ENCODE results near the gene SPATA21. TPM values are rescaled to one million over a fixed set of nuclear protein-coding genes. Genes with fewer than 3 reads are reported as not detected.

SPATA21 gene
- total and polyA plus RNA-seq, 12 donors, result 0.13 to 3.1 (median 0.16) TPM; not detected in 8

DNA sequence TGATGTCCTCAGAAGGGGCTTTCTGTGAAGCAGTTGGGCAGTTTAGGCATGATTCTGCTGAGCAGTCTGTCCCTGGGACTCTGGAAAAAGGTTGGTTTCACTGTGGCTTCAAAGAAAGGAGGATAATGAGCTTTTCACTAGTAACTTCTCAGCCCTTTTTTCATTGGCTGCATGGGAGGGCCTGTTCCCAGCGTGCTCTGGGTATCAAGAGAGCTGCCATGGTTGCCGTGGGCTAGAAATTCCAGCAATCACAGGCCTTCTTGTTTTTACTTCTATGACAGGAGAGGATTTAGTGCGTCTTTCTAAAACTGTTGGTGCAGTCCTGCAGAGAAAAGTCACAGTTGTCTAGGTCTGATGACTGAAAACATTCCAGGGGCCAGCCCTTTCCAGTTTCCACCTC, 63.0 kb downstream of the SPATA21 start:
- WGBS, 4 donors, result 66 to 79% (median 71%) methylated on average over 3 of the region's 3 CpGs
- intact Hi-C loops (cut with DNase I), result no loop called here
- Histone ChIP-seq H3K27ac (peak overlapping the region in 1 of 5 donors; percentile 18), H3K27me3 (no peaks in the 10 kb centered on the region), H3K9me3 (replicated peaks in 1 of 3) (no peaks in the 10 kb centered on the region), H3K4me1 (replicated peaks in 1 of 2) (peaks cover 21 to 80% of the 10 kb centered on the region in 2 donors), H3K36me3 (replicated peaks in 1 of 2) (no peaks in the 10 kb centered on the region), H3K4me3 (no peak overlapping the region)
- no peak for TF ChIP-seq POLR2A (IDR thresholded peaks at IDR 0.05)
- TF ChIP-seq, protein P1, sequence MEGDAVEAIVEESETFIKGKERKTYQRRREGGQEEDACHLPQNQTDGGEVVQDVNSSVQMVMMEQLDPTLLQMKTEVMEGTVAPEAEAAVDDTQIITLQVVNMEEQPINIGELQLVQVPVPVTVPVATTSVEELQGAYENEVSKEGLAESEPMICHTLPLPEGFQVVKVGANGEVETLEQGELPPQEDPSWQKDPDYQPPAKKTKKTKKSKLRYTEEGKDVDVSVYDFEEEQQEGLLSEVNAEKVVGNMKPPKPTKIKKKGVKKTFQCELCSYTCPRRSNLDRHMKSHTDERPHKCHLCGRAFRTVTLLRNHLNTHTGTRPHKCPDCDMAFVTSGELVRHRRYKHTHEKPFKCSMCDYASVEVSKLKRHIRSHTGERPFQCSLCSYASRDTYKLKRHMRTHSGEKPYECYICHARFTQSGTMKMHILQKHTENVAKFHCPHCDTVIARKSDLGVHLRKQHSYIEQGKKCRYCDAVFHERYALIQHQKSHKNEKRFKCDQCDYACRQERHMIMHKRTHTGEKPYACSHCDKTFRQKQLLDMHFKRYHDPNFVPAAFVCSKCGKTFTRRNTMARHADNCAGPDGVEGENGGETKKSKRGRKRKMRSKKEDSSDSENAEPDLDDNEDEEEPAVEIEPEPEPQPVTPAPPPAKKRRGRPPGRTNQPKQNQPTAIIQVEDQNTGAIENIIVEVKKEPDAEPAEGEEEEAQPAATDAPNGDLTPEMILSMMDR (IDR thresholded peaks at IDR 0.05), result no peak
- no peak for DNase-seq

DNA sequence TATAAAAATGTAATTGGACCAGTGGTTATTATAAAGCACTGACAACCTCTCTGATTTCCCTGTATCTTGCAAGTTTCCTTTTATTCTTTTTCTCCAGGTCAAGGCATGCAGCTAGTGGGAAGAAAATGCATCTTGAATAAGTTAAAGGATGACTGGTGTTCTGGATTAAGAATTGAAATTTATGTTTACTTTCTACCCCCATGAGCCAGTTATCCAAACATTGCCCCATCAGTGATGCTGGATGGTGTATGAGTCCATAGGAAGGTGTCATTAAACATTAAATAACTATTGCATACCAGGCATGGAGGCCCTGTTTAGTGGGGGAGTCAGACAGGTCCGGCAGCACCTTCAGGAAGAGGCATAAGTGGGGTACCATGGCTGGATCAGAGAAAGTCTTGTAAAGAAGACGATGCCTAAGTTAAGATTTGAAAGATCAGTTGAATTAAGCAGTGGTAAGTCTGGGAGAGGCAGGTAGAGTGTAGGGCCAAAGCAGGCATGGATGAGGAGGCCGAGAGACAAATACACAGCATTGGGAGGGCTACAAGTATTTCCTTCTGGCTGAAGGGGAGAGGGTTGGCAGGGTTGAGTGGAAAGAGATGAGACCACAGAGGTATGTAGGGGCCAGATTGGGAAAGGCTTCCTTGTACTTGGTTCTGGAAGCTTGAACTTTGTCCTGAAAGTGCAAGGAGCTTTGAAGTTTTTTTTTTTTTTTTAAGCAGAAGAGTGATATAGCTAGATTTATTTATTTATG, 64.5 kb downstream of the SPATA21 start:
- Histone ChIP-seq H3K4me1 (replicated peaks in 1 of 2) (peaks cover 26 to 83% of the 10 kb centered on the region in 2 donors), H3K36me3 (replicated peaks in 1 of 2) (no peaks in the 10 kb centered on the region), H3K27me3 (no peaks in the 10 kb centered on the region), H3K9me3 (replicated peaks in 1 of 3) (no peaks in the 10 kb centered on the region), H3K4me3 (no peak overlapping the region), H3K27ac (no peak overlapping the region)
- DNase-seq, result no peak
- WGBS, 4 donors, result 85 to 92% (median 89%) methylated on average over 3 of the region's 3 CpGs
- TF ChIP-seq, protein P1 (IDR thresholded peaks at IDR 0.05), result no peak
- TF ChIP-seq POLR2A (IDR thresholded peaks at IDR 0.05), result no peak
- intact Hi-C loops (cut with DNase I), result no loop called here

DNA sequence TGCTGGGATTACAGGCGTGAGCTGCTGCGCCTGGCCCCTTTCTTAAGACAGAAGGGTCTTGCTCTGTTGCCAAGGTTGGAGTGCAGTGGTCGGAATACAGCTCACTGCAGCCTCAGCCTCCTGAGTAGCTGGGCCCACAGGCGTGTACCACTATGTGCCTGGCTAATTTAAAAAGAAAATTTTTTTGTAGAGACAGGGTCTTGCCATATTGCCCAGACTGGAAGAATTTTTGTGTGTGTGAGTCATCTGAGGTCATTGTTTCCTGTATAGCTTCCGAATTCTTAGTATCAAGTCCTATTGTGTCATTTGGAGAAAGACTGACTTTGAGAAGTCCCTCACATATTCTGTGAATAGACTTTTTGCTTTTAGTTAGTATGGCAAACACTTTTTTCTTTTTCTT, 65.5 kb downstream of the SPATA21 start:
- H3K4me1 ChIP-seq (replicated peaks in 1 of 2), result peaks cover 20 to 73% of the 10 kb centered on the region in 2 donors
- DNase-seq, result no peak
- no peaks in the 10 kb centered on the region for H3K27me3 ChIP-seq
- intact Hi-C loops (cut with DNase I), result no loop called here
- 53 to 70% (median 65%) methylated on average over 3 to 5 of the region's 5 CpGs for WGBS, 4 donors
- peak overlapping the region in 1 of 5 donors; percentile 21 for H3K27ac ChIP-seq
- no peaks in the 10 kb centered on the region for H3K9me3 ChIP-seq (replicated peaks in 1 of 3)
- H3K4me3 ChIP-seq, result no peak overlapping the region
- H3K36me3 ChIP-seq (replicated peaks in 1 of 2), result no peaks in the 10 kb centered on the region
- no peak for TF ChIP-seq POLR2A (IDR thresholded peaks at IDR 0.05)
- TF ChIP-seq, protein P1 (IDR thresholded peaks at IDR 0.05), result no peak

DNA sequence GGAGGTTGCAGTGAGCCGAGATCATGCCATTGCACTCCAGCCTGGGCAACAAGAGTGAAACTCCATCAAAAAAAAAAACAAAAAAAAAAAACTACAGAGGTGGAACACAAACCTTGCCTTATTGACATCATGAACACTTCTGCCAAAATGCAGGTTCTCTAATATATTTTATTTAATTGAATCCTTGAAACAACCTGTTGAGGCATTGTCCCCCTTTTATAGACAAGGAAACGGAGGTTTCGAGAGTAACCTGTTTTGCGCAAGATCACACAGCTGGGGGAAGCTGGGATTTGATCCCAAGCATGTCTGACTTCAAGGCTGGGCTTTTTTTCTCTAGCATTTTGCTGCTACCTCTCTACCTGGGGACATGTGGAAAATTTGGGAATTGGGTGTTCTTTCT, 67.4 kb downstream of the SPATA21 start:
- Histone ChIP-seq H3K27ac (peak overlapping the region in 1 of 5 donors; percentile 98), H3K9me3 (replicated peaks in 1 of 3) (no peaks in the 10 kb centered on the region), H3K27me3 (no peaks in the 10 kb centered on the region), H3K4me1 (replicated peaks in 1 of 2) (peaks cover 13 to 68% of the 10 kb centered on the region in 2 donors), H3K4me3 (no peak overlapping the region), H3K36me3 (replicated peaks in 1 of 2) (no peaks in the 10 kb centered on the region)
- no peak for TF ChIP-seq POLR2A (IDR thresholded peaks at IDR 0.05)
- WGBS, 4 donors, result 83 to 92% (median 90%) methylated on average over 4 of the region's 4 CpGs
- no peak for DNase-seq
- intact Hi-C loops (cut with DNase I), result no loop called here
